Measurements from ENCODE around the gene DOK4.
"Not testable (repeated sequence)": the region's sequence is repeated elsewhere in the genome, so short reads cannot be mapped to it uniquely, and the experiment has no call there.

The DOK4 gene

GRCh38 chr16:57505169-57505568 lies 18.9 kb upstream of the DOK4 start:
- no peak for TF ChIP-seq CTCF (conservative IDR thresholded peaks at IDR 0.05; ENCODE audit: low read length)

GRCh38 chr16:57504491-57504890 lies 18.2 kb upstream of the DOK4 start:
- TF ChIP-seq CTCF (conservative IDR thresholded peaks at IDR 0.05; ENCODE audit: low read length) = no peak
- no peak for DNase-seq (ENCODE audit: low read depth)
- H3K4me3 ChIP-seq (ENCODE audit: low read length) = no peak overlapping the region

More at GRCh38 chr16:57505169-57505568, 18.9 kb upstream of the DOK4 start:
- H3K4me3 ChIP-seq (ENCODE audit: low read length) = no peak overlapping the region
- DNase-seq (ENCODE audit: low read depth) = no peak

- no peak overlapping the region for H3K4me3 ChIP-seq (ENCODE audit: low read length)
- no peak for TF ChIP-seq CTCF (conservative IDR thresholded peaks at IDR 0.05; ENCODE audit: low read length)
- no peak for DNase-seq (ENCODE audit: low read depth)
Measured at GRCh38 chr16:57504001-57504400, 17.7 kb upstream of the DOK4 start.

- DNase-seq (ENCODE audit: low read depth) = no peak
- TF ChIP-seq CTCF (conservative IDR thresholded peaks at IDR 0.05; ENCODE audit: low read length) = no peak
- no peak overlapping the region for H3K4me3 ChIP-seq (ENCODE audit: low read length)
Measured at GRCh38 chr16:57503366-57503765, 17.1 kb upstream of the DOK4 start.

GRCh38 chr16:57502048-57502775 lies 15.9 kb upstream of the DOK4 start:
- no peak overlapping the region for H3K4me3 ChIP-seq (ENCODE audit: low read length)
- TF ChIP-seq CTCF (conservative IDR thresholded peaks at IDR 0.05; ENCODE audit: low read length) = no peak
- DNase-seq (ENCODE audit: low read depth) = no peak

- no peak for TF ChIP-seq CTCF (conservative IDR thresholded peaks at IDR 0.05; ENCODE audit: low read length)
- no peak overlapping the region for H3K4me3 ChIP-seq (ENCODE audit: low read length)
- DNase-seq (ENCODE audit: low read depth) = no peak
Measured at GRCh38 chr16:57501492-57501891, 15.2 kb upstream of the DOK4 start.

GRCh38 chr16:57500578-57501111 lies 14.4 kb upstream of the DOK4 start:
- DNase-seq (ENCODE audit: low read depth) = no peak
- TF ChIP-seq CTCF (conservative IDR thresholded peaks at IDR 0.05; ENCODE audit: low read length) = no peak
- H3K4me3 ChIP-seq (ENCODE audit: low read length) = no peak overlapping the region

GRCh38 chr16:57499941-57500340 lies 13.6 kb upstream of the DOK4 start:
- not testable (repeated sequence) for DNase-seq (ENCODE audit: low read depth); H3K4me3 ChIP-seq (ENCODE audit: low read length)
